Activated CD4-positive, alpha-beta T cell treated with anti-CD3 and anti-CD28 coated beads, Interleukin-2, amount 50 U/mL, for 1 hour (primary cell): Measurements from ENCODE around the gene PSTK.
A peak's percentile ranks its signal among the peaks of the same experiment; 100 is the strongest.

Source experiments
- DNase-seq: peaks from one replicate; pipeline ENCODE4 v3.0.0-alpha.2; 2020

Gene PSTK, protein sequence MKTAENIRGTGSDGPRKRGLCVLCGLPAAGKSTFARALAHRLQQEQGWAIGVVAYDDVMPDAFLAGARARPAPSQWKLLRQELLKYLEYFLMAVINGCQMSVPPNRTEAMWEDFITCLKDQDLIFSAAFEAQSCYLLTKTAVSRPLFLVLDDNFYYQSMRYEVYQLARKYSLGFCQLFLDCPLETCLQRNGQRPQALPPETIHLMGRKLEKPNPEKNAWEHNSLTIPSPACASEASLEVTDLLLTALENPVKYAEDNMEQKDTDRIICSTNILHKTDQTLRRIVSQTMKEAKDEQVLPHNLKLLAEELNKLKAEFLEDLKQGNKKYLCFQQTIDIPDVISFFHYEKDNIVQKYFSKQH

DNA sequence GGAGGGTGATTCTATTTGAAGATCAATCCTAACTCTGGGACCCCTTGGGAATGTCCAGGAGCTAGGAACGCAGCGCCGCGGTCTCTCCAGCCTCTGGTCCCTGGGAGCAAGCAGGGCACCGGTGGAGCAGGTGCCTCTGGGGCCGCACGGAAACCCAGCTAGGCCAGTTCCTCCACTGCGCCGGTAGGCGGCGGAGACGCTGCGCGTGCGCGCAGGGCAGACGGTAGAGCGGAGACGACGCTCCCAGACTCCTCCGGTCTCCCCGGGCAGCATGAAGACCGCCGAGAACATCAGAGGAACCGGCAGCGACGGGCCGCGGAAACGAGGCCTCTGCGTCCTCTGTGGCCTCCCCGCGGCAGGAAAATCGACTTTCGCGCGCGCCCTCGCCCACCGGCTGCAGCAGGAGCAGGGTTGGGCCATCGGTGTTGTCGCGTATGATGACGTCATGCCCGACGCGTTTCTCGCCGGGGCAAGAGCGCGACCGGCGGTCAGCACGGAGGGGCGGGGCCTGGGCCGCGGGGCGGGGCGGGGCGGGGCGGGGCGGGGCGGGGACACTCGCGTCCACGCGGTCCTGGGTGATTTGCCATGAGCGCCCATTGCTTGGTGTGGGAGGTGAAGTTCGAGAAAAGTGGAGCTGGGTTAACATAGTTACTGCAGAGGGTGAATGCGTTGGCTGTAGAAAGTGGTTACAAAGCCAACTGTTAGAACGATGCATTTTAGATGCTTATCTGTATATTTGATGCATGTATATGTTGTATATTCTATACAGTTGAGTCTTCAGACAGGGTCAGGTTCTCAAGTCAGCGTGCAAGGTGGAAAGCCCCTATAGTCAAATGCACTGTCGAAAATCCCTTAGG, at the start of gene PSTK:
Gene PSTK, plus strand, starts transcription at position 193 of the 857 bp plus-strand sequence. Its CDS starts 79 bp downstream, at position 272.
- peak; percentile 83 for DNase-seq

DNA sequence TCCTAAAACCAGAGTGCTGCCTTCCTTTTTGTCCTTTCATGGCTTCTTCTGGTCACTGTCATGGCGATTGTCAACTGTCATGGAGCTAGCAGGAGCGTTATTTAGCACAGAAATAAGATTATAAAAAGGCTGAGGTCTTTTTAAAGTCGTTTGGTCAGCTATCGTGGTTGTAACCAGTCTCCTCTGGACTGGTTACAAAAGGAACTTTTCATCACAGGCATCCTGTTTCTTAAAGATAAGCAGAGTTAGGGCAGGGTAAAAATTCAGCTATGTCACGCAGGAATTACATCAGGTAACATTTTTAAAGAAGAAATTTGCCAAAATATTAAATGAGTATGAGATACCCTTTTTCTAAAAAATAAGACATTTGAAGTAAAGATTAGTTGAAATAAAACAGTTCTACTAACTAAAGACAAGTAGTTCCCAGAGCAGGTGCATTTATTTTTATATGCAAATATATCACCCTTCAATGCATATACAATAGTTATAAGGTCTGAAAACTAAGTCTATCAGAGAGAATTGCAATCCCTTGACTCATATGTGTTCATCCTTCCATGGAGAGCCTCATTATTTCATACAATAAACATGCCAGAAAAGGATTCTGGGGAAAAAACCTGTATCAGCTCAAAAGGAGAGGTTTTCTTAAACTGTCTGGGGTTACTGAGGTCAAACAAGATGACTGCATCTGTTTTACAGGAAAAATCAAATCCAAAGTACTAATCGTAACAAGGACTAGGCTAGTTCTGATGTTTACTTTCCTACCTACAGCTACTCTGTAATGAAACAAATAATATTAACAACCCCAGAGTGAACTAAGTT, 48.9 kb upstream of the PSTK start:
- DNase-seq: no peak

DNA sequence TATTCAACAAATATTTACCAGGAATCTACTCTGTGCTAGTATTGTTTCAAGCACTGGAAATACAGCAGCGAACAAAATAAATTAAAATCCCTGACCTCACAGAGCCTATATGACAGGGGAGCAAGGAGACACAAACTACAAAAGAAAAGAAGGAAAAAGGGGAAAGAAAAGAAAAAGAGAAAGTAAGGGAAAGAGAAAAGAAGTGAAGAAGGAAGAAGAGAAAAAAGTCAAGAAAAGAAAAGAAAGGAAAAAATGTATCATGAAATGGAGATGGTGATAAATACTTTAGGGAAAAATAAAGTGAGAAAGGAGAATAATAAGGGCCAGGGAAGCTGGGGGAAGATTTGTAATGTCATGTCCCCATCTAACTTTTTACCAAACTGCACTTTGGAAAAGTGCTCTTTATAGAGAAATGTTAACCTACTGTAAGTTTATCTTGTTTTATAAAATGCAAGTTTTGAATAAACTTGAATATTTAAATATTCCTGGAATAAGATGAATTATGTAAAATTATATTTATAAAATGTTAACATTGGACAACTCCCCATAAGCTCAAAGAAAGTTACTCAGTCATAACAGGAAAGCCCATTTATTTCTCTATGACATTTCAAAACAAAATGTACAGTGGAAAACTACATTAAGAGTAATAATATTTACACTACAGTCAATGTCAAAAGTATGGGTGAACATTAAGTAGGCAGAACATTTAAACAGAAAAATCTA, 40.9 kb upstream of the PSTK start:
- no peak for DNase-seq

DNA sequence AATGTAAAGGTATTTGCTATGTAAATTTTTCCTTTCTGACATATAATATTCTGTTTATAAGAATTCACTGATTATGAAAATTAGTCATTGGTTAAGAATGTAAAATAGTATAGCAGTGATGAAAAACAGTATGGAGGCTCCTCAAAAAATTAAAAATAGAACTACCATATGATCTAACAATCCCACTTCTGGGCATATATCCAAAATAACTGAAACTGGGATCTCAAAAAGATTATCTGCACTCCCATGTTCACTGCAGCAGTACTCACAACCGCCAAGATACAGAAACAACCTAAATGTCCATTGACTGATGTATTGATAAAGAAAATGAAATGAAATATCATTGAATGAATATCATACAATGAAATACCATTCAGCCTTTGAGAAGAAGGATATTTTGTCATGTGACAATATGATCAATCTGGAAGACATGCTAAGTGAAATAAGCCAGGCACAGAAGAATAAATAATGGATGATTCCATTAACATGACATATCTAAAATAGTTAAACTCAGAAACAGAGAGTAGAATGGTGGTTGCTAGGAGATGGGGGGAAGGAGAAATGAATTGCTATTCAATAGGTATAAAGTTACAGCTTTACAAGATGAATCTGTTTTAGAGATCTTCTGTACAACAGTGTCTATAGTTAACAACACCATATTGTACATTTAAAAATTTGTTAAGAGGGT, 40.2 kb upstream of the PSTK start:
- no peak for DNase-seq

DNA sequence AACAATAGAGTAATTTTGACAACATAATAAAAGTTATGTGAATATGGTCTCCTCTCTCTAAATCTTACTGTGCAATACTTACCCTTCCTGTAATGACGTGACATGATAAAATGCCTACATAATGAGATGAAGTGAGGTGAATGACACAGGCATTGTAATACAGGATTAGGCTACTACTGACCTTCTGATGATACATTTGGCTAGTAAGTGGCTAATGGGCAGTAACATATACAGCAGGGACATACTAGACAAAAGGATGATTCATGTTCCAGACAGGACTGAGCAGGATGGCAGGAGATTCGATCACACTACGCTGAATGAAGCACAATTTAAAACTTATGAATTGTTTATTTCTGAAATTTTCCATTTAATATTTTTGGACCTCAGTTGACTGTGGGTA, 30.9 kb upstream of the PSTK start:
- no peak for DNase-seq

DNA sequence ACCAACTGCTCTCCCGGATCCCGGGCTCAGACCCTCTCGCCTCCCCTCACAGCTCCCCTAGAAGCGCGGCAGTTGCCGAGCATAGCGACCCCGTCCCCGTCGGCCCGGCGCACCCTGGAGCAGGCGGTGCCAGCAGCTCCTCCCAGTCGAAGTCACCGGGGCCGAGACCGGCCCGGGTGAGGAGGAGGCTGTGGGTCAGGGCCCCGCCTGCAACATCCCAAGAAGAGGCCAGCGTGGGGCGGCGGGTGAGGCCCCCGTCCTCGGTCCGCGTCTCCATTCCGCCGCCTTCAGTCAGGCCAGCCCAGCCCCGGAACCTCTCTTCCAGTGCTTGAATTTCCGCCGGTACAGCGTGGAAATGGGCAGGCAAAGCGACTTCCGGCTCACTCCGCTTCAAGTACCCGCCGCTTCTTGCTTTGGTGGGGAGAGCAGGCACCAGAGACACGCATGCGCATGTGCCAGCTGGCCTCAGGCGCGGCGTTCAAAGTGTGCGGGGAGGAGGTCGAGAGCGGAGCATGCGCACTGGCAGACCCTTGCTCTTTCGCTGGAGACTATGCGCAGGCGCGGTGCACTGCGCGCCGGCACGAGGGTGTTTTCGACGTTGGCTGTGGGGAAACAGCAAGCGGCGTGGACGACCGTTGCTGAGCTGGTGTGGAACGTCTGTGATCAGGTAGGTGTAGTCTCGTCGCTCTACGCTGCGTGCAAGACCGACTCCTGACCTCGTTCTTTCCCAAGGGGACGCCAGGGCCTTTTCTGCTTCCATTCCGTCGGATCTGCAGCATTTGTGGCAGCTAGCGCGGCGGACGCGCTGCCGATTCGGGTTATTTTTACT, 26.1 kb upstream of the PSTK start, which contains the start of gene C10orf88:
Gene C10orf88, minus strand, starts transcription at position 326 of the 829 bp plus-strand sequence. Its CDS starts 49 bp downstream, at position 277.
- DNase-seq: peak; percentile 97

DNA sequence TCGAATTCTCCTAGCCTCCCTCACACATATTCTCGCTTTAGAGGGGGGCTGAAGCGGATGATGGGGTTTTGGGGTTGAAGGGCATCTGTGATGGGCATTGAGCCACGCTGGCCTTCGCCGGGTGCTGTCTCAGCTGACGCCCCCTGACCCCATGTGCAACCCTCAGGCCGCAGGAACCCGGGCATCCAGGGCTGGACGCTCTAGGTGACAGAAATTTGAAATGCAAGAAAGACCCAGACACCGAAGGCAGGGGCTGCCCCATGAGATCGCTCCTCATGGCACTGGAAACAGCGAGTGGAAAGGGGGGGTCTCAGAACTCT, 25.5 kb upstream of the PSTK start:
- peak; percentile 1 for DNase-seq

DNA sequence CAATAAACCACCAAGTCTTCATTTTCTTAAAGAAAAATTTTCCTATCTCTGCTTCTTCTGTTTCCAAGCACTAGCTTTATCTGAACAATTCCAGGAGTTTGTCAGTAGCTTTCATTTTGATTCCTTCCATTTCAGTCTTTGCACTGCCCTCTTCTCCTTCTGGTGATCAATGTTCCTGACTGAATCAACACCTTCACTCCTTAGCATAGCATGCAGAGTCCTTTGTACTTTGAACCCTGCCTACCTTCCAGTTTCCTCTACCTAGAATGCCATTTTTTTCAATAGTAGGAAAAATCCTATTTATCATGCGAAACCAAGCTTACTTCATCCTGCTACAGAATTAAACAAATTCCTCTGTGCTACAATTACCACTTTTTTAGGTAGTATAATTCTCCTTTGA, 24.3 kb upstream of the PSTK start:
- no peak for DNase-seq

DNA sequence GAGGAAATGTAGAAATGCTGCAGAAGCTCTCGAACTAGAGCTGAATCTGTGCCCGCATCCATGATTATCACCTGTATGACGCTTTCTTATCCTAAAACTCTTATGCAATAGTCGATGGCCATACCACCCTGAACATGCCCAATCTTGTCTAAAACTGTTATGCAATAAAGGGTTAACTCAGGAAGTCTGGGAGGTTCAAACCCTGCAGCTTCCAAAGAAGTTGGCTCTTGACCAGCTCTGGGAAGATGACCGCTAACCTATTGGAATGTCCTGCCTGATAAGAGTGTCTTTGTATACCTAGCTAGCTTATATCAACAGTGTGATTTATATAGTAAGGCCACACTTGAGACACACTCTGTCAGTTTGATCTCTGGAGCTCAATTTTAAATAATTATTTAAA, 22.7 kb upstream of the PSTK start:
- no peak for DNase-seq

DNA sequence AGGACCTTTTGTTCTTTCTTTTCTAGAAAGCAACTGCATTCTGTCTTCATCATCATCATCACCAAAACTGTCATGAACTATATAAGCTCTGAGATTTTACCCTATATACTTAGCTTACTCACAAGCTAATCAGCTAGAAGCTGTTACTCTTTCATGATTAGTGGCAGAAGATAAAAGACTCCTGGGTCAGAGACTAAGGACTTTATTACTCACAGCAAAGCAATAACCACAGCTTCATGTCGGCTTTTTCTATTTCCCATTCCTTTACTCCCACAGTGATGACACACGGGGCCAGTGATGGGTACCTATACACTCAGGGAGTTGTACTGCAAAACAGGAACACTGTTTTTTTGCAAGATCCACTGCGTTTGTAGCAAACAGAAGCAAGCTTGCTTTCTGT, 17.8 kb upstream of the PSTK start:
- no peak for DNase-seq

DNA sequence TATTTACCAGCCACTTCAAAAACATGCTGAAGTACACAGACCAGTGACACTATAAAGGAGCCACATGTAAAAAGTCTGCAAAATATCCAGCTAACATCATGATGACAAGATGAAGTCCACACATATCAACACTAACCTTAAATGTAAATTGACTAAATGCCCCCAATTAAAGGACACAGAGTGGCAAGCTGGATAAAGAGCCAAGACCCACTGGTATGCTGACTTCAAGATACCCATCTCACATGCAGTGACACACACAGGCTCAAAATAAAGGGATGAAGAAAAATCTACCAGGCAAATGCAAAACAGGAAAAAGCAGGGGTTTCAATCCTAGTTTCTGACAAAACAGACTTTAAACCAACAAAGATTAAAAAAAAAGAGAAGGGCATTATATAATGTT, 13.3 kb upstream of the PSTK start:
- DNase-seq: no peak

DNA sequence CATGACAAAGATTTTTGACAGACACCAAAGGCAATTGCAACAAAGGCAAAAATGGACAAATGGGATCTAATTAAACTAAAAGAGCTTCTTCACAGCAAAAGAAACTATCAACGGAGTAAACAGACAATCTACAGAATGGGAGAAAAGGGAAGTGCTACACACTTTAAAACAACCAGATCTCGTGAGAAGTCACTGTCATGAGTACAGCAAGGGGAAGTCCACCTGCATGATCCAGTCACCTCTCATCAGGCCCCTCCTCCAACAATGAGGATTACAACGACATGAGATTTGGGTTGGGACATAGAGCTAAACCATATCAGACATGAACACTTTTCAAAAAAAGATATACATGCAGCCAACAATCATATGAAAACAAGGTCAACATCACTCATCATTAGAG, 11.5 kb upstream of the PSTK start:
- DNase-seq: no peak

DNA sequence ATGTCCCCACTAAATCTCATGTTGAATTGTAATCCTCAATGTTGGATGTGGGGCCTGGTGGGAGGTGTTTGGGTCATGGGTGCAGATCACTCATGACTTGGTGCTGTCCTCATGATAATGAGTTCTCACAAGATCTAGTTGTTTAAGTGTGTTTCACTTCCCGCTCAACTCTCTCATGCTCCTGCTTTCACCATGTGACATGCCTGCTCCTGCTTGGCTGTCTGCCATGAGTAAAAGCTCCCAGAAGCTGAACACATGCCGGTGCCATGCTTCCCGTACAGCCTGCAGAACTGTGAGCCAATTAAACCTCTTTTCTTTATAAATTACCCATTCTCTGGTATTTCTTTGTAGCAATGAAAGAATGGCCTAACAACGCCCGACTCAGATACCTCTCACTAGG, 6.2 kb upstream of the PSTK start:
- DNase-seq: no peak

DNA sequence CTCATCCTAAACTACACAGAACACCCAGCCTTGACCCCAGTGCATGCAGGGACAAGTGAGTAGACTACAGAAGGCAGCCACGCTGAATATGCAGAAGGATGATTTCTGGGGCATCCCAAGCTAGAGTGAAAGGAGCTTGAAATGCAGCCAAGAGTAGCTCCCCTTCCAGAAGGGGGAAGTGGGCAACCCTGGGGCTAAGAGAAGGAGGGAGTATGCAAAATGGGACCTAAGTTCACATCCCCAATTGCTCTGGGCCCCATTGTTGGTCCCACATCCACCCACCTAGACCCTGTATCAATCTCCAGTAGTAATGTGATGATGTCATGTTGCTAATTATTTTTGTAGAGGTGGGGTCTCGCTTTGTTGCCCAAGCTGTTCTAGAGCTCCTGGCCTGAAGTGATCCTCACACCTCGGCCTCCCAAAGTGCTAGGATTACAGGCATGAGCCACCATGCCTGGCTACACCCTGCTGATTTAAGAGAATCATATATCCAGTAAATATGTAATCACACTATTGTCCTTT, 5.6 kb upstream of the PSTK start:
- DNase-seq: no peak

DNA sequence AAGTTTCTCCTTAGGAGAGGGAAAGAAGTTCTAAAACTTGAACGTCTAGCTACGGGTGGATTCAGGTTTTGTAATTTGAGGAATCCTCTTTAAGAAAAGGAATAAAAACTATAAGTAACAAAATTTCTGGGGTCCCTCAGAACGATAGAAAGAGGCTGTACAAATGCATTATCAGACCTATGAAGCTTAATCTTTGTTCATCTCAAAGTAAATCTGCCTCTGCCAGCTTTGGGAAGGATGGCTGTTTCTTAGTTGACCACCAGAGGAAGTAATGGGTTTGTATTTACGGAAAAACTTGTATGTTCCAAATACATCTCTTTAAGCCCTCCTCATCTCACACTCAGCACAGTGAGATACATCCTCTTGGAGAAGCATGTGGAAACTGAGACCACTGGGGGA, 864 bp downstream of the PSTK start:
- no peak for DNase-seq

DNA sequence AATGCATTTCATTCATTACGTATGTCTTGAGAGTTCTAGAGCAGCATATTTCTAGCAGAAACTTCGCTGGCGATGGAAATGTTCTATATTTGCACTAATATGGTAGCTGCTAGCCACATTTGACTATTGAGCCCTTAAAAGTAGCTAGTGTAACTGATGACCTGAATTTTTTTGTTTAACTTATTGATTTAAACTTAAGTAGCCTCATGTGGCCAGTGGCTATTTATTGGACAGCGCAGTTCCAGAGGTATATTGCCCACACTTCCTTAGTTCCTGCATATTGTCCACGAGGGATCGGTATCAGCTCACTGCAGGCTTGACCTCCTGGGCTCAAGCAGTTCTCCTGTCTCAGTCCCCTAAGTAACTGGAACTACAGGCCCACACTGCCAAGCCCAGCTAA, 3.7 kb downstream of the PSTK start:
- DNase-seq: no peak

DNA sequence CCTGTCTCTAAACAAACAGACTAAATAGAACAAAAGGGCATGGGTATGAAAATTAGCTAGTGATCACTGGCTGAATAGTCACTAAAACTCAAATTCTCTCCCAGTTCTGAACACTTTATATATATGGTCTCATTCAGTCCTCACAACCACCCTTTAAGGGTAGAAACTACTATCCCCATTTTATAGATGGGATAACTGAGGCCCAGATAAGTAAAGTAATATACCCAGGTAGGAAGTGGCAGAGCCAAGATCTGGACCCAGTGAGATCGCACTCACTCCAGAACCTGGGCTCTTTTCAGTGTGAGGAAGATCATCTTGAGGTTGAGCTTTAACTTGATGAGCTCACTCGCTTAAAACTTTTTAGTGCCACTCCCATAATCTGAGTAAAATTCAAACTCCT, 4.5 kb downstream of the PSTK start:
- DNase-seq: no peak

DNA sequence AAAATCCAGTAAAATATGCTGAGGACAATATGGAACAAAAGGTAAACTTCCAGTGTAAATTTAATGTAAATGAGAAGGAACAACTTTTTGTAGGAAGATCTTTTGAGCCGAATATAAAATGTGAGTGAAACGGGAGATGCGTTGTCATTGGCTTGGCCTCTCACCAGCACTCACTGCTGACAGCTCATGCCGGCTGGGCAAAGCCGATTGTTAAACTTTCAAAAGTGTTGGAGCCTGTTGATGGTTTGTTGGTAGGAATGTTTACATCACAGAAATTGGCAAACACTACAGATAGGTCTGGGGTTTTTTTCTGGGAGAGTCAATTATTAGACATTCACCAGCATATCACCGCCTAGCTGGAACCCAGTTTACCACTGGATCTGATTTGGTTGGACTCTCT, 6.1 kb downstream of the PSTK start:
- no peak for DNase-seq

DNA sequence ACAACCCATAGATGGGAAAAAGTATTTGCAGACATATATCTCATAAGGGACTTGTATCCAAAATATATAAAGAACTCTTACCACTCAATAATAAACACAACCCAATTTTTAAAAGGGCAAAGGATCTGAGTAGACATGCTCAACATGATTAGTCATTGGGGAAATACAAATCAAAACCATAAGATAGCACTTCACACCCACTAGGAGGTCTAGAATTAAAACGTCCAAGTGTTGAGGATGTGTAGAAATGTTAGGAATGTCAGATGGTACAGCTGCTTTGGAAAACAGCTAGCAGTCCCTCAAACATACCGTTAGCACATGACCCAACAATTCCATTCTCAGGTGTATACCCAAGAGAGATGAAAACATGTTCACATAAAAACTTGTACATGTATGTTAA, 8.3 kb downstream of the PSTK start:
- no peak for DNase-seq

DNA sequence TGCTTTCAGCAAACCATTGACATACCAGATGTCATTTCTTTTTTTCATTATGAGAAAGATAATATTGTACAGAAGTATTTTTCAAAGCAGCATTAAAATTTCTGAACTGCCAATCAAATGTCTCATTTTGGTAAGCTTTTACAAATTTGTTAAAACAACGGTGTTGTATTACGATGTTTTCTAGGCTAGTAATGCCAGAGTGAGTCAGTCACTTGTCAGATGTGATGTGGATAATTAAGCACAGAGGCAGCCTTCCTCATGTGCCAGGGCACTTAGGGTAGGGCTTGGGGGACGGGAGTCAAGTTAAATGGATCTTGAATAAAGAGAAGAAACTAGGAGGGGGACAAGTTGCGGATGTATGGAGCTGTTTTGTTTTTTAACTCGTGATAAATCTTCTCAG, 10.1 kb downstream of the PSTK start:
- no peak for DNase-seq

DNA sequence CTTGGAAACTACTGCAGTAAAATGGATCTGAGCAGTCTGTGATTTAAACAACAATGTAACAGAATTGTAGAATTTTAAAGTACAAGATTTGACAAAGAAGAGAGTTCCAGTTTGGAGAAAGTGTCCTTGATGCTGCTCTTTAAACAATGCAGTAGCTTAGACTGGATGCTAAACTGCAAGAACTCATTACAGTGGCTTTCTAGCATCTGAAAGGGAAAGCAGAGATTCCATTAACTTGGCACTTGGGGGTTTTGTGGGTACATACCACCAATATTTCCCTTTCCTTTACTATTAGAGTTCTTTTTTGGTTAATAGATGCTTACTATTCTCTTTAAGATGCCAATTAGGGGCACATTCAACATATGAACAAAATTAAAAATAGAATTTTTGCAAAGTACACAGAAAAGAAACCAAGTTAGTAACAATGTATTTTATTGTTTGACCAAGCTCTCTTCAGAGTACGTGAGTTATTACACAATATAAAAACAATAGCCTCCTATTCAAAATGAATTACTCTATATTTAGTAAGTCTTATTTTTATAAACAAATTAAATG, 11.9 kb downstream of the PSTK start:
- DNase-seq: no peak
